Left lung (tissue), 10 donors: ENCODE results near the gene SERTAD3. TPM values are rescaled to one million over a fixed set of nuclear protein-coding genes. Genes with fewer than 3 reads are reported as not detected.
A peak's percentile ranks its signal among the peaks of the same experiment; 100 is the strongest.
"Not testable (repeated sequence)": the region's sequence is repeated elsewhere in the genome, so short reads cannot be mapped to it uniquely, and the experiment has no call there.

Experiments
- ATAC-seq: fragments of 200-7000 bp; cut with Tn5 transposase; one replicate; pipeline ENCODE4 v1.9.1; 2020; ENCODE audit warnings: moderate library complexity
- DNase-seq, 4 donors: peaks; one replicate each; pipeline ENCODE4 v3.0.0-alpha.2; 2013 to 2020
- H3K27ac ChIP-seq, 2 donors: fragments of 200-600 bp; sonication (generic) in 1 of 2; one replicate each; pipeline versions ENCODE4 v1.5.0 to v1.8.0; 2020 to 2021
- H3K27me3 ChIP-seq, 2 donors: fragments of 200-600 bp; sonication (generic) in 1 of 2; one replicate each; pipeline versions ENCODE4 v1.5.0 to v1.8.0; 2020 to 2021
- H3K36me3 ChIP-seq, 2 donors: fragments of 200-600 bp; sonication (generic) in 1 of 2; one replicate each; pipeline versions ENCODE4 v1.5.0 to v1.8.0; 2020 to 2021
- H3K4me1 ChIP-seq, 2 donors: fragments of 200-600 bp; one replicate each; pipeline ENCODE4 v1.8.0; 2021
- H3K4me3 ChIP-seq, 2 donors: fragments of 200-600 bp; sonication (generic) in 1 of 2; one replicate each; pipeline versions ENCODE4 v1.5.0 to v1.8.0; 2020 to 2021; ENCODE audit warnings: mild to moderate bottlenecking in 1 of 2
- H3K9me3 ChIP-seq, 2 donors: fragments of 200-600 bp; sonication (generic) in 1 of 2; one replicate each; pipeline versions ENCODE4 v1.5.0 to v1.8.0; 2020 to 2021
- intact Hi-C, 2 donors: fragments of 100-400 bp; cut with DNase I; formaldehyde crosslinking; loops; one replicate each; pipeline versions ENCODE4 v1.11.2 to v1.14.2; 2022
- polyA plus RNA-seq, 6 donors: library from polyadenylated mRNA; unstranded; fragments of 120-200 nt; gene quantifications; one replicate each; pipeline ENCODE4 v1.2.1, GENCODE V29; 2013; ENCODE audit not compliant: insufficient read length in 6 of 6
- total RNA-seq, 2 donors: library from RNA; stranded (reverse); fragmentation: NEBNext Ultra II Directional; extraction: Animal tissue kit (Norgen Biotek cat#: 25700); gene quantifications; one replicate each; pipeline ENCODE4 v1.2.1, GENCODE V29; 2021
- TF ChIP-seq, protein P1 (sequence below), 2 donors: fragments of 200-600 bp; sonication (generic) in 1 of 2; IDR thresholded peaks; one replicate each; pipeline versions ENCODE4 v1.5.0 to v1.8.0; 2021; ENCODE audit warnings: antibody characterized with exemption in 2 of 2
- donor health status: DM: no; HTN: yes; CAD: no.
- donor health status: DM: no; HTN: no; CAD: no.

Gene SERTAD3
- total and polyA plus RNA-seq, 8 donors, result 22.1 to 37.4 (median 34.1) TPM

DNA sequence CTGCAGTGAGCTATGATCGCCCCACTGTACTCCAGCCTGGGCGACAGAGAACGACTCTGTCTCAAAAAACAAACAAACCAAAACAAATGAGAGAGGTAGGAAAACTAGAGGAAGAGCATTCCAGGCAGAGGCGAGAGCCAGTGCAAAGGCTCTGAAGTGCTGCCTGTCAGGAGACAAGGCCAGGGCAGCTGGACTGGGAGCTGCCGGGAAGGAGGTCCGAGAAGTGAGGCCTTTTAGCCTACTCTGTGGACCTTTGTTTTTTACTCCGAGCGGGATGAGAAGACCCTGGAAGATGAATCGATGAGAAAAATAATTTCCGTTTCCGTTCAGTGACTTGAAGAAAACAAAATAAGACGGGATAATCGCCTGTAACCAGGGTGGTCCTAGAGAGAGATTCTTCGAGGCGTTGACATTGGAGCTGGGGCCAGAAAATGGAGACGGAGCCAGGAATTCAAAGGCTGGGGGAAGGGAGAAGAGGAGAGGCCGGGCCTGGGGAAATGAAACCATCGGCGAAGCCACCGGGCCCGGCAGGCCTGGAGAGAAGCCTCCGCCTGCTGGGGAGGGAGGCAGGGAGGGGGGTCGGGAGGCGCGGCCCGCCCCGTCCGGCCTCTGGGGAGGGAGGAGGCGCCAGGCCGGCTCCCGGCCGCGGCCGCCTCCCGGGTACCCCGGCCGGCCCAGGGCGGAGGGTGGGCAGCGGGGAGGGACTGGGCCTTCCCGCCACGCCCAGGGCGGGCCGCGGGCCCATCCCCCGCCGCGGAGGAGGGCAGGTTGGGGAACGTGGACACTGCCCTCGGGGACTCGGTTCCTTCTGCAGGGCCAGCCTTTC is 10.5 kb downstream of the SERTAD3 start:
- ATAC-seq (peak; percentile 98), DNase-seq (peak; percentile 93 to 97 (median 95))
- Histone ChIP-seq H3K27me3 (no peaks in the 10 kb centered on the region), H3K36me3 (no peaks in the 10 kb centered on the region), H3K27ac (peak overlapping the region; percentile 91 to 97), H3K9me3 (no peaks in the 10 kb centered on the region), H3K4me3 (peak overlapping the region; percentile 21 to 45), H3K4me1 (peaks cover 9 to 27% of the 10 kb centered on the region in 2 donors)
- TF ChIP-seq, protein P1, sequence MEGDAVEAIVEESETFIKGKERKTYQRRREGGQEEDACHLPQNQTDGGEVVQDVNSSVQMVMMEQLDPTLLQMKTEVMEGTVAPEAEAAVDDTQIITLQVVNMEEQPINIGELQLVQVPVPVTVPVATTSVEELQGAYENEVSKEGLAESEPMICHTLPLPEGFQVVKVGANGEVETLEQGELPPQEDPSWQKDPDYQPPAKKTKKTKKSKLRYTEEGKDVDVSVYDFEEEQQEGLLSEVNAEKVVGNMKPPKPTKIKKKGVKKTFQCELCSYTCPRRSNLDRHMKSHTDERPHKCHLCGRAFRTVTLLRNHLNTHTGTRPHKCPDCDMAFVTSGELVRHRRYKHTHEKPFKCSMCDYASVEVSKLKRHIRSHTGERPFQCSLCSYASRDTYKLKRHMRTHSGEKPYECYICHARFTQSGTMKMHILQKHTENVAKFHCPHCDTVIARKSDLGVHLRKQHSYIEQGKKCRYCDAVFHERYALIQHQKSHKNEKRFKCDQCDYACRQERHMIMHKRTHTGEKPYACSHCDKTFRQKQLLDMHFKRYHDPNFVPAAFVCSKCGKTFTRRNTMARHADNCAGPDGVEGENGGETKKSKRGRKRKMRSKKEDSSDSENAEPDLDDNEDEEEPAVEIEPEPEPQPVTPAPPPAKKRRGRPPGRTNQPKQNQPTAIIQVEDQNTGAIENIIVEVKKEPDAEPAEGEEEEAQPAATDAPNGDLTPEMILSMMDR (IDR thresholded peaks at IDR 0.05), result peak in 1 of 2 donors; percentile 8
- intact Hi-C loops, result no loop called here

DNA sequence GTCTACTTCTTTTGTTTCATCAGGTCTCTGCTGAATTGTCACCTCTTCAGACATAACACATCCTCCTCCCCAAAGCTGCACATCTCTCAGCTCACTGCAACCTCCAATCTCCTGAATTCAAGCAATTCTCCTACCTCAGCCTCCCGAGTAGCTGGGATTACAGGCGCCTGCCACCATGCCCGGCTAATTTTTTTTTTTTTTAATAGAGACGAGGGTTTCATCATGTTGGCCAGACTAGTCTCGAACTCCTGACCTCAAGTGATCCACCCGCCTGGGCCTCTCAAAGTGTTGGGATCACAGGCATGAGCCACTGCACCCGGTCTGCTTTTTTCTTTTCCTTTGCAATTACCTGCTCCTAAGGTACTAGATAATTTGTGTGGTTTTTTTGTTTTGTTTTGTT is 11.4 kb downstream of the SERTAD3 start:
- Histone ChIP-seq H3K27ac (peak overlapping the region; percentile 91 to 97), H3K4me3 (peak overlapping the region; percentile 21 to 45), H3K4me1 (peaks cover 9 to 27% of the 10 kb centered on the region in 2 donors)
- H3K36me3 ChIP-seq, intact Hi-C loops, DNase-seq, ATAC-seq, H3K9me3 ChIP-seq, H3K27me3 ChIP-seq: not testable (repeated sequence)

DNA sequence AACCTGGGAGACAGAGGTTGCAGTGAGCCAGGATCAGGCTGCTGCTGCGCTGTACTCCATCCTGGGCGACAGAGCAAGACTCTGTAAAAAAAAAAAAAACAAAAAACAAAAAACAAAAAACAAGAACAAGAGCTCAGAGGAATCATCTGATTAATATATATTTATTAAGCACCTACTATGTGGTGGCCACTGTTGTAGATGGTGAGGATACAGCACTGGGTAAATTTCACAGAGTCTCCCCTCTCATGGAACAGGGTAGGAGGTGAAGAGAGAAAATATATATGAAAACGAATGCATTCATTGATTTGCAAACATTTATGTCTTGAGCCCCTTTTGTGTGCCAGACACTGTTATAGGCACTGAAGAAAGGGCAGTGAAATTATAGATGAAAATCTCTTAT is 12.4 kb downstream of the SERTAD3 start:
- ATAC-seq, result no peak

DNA sequence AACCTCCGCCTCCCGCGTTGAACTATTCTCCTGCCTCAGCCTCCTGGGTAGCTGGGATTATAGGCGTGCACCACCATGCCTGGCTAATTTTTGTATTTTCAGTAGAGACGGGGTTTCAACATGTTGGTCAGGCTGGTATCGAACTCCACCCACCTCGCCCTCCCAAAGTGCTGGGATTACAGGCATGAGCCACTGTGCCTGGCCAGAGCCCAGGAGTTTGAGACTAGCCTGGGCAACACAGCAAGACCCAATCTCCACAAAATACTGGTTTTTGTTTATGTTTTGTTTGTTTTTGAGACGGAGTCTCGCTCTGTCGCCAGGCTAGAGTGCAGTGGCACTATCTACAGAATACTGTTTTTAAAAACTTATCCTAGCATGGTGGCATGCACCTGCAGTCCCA is 13.9 kb downstream of the SERTAD3 start:
- ATAC-seq, H3K9me3 ChIP-seq, intact Hi-C loops, DNase-seq, H3K36me3 ChIP-seq, H3K4me3 ChIP-seq, H3K27ac ChIP-seq, H3K27me3 ChIP-seq: not testable (repeated sequence)
- peaks cover 9 to 35% of the 10 kb centered on the region in 2 donors for H3K4me1 ChIP-seq

More for the DNA sequence above, 12.4 kb downstream of the SERTAD3 start:
- H3K36me3 ChIP-seq, result no peaks in the 10 kb centered on the region
- H3K4me3 ChIP-seq, result no peak overlapping the region
- no peak for DNase-seq
- TF ChIP-seq, protein P1 (IDR thresholded peaks at IDR 0.05), result no peak
- H3K9me3 ChIP-seq, result no peaks in the 10 kb centered on the region
- peaks cover 9 to 29% of the 10 kb centered on the region in 2 donors for H3K4me1 ChIP-seq
- no peaks in the 10 kb centered on the region for H3K27me3 ChIP-seq
- intact Hi-C loops, result no loop called here
- no peak overlapping the region for H3K27ac ChIP-seq

DNA sequence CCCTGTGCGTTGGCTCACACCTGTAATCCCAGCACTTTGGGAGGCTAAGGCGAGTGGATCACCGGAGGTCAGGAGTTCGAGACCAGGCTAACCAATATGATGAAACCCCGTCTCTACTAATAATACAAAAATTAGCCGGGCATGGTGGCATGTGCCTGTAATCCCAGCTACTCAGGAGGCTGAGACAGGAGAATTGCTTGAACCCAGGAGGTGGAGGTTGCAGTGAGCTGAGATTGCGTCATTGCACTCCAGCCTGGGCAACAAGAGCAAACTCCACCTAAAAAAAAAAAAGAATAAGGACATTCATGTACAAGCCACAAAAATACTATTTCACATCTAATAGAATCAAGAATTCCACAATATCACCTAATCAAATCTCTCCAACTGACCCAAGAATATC is 15.9 kb downstream of the SERTAD3 start:
- peaks cover 20 to 35% of the 10 kb centered on the region in 2 donors for H3K4me1 ChIP-seq
- intact Hi-C loops, H3K27ac ChIP-seq, H3K36me3 ChIP-seq, DNase-seq, ATAC-seq, H3K4me3 ChIP-seq, H3K27me3 ChIP-seq, H3K9me3 ChIP-seq: not testable (repeated sequence)

- Histone ChIP-seq H3K27ac (peak within 1 kb of the TSS; percentile 98 to 100), H3K4me3 (peak within 1 kb of the TSS; percentile 79 to 90), H3K9me3 (no peaks in the 10 kb centered on the region), H3K36me3 (peaks cover 0 to 21% of the 10 kb centered on the region in 2 donors), H3K4me1 (peaks cover 26 to 45% of the 10 kb centered on the region in 2 donors), H3K27me3 (no peaks in the 10 kb centered on the region)
- peak; percentile 99 to 100 (median 100) for DNase-seq
- intact Hi-C loops, result no loop called here
- ATAC-seq, result peak; percentile 91
- TF ChIP-seq, protein P1 (IDR thresholded peaks at IDR 0.05), result peak; percentile 73 to 74
These were observed 18.5 kb downstream of the SERTAD3 start, which contains the start of gene SERTAD1 for GRCh38 chr19:40425450-40426287. Gene SERTAD1 (minus strand): TSS chr19:40425992. CDS start chr19:40423546, 2,446 bp downstream.
